Adipose tissue (tissue), 3 donors: ENCODE measurements around the gene RPS15. TPM values are rescaled to one million over a fixed set of nuclear protein-coding genes. Genes with fewer than 3 reads are reported as not detected.

Source experiments
- H3K27ac ChIP-seq: one replicate; pipeline ENCODE4 v1.5.1; 2013; ENCODE audit warnings: low read depth, low read length
- WGBS, 3 donors: extraction: QIAGEN DNeasy Blood & Tissue Kit; methylation state at CpG; one replicate each; pipeline ENCODE4 v1.1.7; 2013; 5-methylcytosine and 5-hydroxymethylcytosine counted together
- polyA plus RNA-seq, 3 donors: library from polyadenylated mRNA; stranded (reverse); fragments of 200-250 nt; gene quantifications; one replicate each; pipeline ENCODE4 v1.2.3, GENCODE V29; 2013
- donor health status: healthy with polysubstance abuse.
- donor health status: Bipolar disorder and iron deficiency.
- donor health status: healthy.

RPS15 gene
- polyA plus RNA-seq, 3 donors, result 2,434 to 3,362 (median 3,351) TPM

DNA sequence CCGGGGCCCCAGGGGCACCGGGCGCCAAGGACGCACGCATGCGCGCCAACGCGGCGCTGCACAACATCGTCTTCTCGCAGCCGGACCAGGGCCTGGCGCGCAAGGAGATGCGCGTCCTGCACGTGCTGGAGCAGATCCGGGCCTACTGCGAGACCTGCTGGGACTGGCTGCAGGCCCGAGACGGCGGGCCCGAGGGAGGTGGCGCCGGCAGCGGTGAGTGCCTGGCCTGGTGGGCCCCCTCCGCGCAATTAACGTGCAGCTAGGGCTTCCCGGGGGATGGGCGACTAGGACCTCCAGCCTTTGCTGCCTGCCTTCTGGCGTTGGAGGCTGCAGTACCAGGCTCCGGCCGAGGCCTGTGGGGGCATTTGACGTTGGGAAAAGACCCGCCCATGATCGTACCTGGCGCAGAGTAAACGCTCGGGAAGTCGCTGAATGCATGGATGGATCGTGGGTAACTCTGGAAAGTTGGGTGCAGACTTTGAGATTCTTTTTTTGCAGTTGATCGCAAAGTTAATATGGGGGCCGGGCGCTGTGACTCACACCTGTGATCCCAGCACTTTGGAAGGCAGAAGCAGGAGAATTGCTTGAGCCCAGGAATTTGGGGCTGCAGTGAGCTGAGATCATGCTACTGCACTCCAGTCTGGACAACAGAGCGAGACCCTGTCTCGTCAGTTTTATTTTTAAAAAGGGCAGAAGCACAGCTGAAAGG is 19.0 kb downstream of the RPS15 start:
- no peak overlapping the region for H3K27ac ChIP-seq
- 13 to 17% (median 14%) methylated on average over 45 to 48 of the region's 48 CpGs for whole genome bisulfite sequencing, 3 donors

DNA sequence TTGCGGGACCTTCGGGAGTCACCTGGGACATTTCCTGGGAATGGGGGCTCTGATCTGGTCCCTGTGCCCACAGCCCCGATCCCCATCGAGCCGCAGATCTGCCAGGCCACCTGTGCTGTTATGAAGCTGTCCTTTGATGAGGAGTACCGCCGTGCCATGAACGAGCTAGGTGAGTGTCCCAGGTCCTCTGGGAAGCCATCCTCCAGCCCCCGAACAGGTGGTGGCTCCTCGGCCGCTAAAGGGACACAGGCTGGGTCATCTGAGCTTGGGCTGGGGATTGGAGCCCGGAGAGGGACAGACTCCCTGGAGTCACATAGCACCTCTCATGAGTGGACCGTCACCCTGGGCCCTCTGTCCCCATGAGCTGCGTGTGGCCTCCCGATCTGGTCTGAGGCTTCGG is 19.7 kb downstream of the RPS15 start:
- no peak overlapping the region for H3K27ac ChIP-seq
- 76 to 83% (median 80%) methylated on average over 16 of the region's 16 CpGs for WGBS, 3 donors

DNA sequence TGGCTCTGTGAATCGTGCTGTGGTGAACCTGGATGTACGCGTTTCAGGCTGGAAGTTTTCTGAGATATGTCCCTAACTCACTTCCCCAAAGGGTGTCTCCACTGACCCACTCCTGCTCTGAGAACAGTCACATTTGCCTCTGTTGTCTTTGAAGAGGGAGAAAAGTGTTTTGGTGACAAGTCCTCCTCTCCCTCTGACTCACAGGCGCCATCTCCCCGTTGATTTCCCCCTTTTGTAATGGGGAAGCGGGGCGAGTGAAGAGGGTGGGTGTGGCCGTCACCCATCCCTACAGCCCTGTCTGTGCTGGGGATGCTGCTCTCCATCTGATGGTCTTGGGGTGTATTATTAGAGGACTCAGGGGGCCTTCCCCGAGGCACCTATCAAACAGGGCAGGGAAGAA is 21.3 kb downstream of the RPS15 start:
- no peak overlapping the region for H3K27ac ChIP-seq
- 67 to 82% (median 69%) methylated on average over 9 of the region's 9 CpGs for WGBS, 3 donors

DNA sequence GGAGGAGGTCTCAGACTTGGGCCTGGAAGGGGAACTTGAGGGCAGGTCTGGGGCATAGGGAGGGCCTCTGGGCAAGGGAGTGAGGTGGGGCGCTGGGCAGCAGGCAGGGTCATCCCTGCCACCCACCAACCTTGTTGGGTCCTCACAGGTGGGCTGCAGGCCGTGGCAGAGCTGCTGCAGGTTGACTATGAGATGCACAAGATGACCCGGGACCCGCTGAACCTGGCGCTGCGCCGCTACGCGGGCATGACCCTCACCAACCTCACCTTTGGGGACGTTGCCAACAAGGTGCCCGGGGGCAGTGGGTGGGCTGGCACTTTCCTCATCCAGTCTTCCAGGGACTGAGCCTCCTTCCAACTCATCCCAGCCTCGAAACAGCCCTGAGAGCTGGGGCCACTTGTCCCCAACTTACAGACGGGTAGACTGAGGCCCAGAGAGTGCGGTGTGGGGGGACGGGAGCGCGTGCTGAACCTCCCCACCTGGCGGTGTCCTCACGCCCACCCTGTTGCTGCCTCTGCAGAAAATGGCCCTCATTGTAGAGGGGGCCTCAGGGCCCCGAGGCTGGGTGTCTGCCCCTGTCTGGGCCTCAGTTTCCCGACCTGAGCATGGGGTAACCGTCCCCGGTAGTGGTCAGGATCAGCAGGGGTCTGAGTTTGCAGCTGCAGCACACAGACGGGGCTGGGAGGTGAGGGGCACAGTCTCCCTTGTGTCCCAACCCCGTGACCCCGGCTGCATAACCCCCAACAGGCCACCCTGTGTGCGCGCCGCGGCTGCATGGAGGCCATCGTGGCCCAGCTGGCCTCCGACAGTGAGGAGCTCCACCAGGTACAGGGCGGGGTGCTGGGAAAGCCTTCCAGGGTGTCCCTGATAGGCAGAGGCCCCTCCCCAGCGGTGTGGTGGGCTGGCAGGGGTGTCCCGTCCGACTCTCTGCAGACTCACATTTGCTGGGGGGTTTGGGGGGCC is 22.1 kb downstream of the RPS15 start:
- H3K27ac ChIP-seq, result no peak overlapping the region
- 91 to 96% (median 94%) methylated on average over 36 of the region's 36 CpGs for WGBS, 3 donors

DNA sequence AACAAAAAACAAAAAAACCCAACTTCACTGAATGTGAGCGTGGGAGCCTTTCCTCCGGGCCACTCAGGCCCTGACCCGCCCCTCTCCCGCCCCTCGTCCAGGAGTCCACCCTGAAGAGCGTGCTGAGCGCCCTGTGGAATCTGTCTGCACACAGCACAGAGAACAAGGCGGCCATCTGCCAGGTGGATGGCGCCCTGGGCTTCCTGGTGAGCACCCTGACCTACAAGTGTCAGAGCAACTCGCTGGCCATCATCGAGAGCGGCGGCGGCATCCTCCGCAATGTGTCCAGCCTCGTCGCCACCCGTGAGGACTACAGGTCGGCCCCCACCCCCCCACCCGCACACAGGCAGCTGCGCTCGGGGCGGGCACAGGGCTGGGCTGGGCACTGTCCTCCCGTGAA is 23.7 kb downstream of the RPS15 start:
- no peak overlapping the region for H3K27ac ChIP-seq
- WGBS, 3 donors, result 92 to 96% (median 94%) methylated on average over 22 to 24 of the region's 24 CpGs

DNA sequence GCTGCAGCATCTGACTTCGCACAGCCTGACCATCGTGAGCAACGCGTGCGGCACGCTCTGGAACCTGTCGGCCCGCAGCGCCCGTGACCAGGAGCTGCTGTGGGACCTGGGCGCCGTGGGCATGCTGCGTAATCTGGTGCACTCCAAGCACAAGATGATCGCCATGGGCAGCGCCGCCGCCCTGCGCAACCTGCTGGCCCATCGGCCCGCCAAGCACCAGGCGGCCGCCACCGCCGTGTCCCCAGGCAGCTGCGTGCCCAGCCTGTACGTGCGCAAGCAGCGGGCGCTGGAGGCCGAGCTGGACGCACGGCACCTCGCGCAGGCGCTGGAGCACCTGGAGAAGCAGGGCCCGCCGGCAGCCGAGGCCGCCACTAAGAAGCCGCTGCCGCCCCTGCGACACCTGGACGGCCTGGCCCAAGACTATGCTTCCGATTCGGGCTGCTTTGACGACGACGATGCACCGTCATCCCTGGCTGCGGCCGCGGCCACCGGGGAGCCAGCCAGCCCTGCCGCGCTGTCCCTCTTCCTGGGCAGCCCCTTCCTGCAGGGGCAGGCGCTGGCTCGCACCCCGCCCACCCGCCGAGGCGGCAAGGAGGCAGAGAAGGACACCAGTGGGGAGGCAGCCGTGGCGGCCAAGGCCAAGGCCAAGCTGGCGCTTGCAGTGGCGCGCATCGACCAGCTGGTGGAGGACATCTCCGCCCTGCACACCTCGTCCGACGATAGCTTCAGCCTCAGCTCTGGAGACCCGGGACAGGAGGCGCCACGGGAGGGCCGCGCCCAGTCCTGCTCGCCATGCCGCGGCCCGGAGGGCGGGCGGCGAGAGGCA is 27.2 kb downstream of the RPS15 start:
- H3K27ac ChIP-seq, result no peak overlapping the region
- WGBS, 3 donors, result 37 to 52% (median 46%) methylated on average over 80 to 83 of the region's 83 CpGs

DNA sequence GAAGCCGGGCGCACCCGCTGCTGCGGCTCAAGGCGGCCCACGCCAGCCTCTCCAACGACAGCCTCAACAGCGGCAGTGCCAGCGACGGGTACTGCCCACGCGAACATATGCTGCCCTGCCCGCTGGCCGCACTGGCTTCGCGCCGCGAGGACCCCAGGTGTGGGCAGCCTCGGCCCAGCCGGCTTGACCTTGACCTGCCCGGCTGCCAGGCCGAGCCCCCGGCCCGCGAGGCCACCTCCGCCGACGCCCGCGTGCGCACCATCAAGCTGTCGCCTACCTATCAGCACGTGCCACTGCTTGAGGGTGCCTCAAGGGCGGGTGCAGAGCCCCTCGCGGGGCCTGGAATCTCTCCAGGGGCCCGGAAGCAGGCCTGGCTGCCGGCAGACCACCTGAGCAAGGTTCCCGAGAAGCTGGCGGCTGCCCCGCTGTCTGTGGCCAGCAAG is 27.8 kb downstream of the RPS15 start:
- 41 to 47% (median 45%) methylated on average over 34 to 41 of the region's 41 CpGs for WGBS, 3 donors
- no peak overlapping the region for H3K27ac ChIP-seq

DNA sequence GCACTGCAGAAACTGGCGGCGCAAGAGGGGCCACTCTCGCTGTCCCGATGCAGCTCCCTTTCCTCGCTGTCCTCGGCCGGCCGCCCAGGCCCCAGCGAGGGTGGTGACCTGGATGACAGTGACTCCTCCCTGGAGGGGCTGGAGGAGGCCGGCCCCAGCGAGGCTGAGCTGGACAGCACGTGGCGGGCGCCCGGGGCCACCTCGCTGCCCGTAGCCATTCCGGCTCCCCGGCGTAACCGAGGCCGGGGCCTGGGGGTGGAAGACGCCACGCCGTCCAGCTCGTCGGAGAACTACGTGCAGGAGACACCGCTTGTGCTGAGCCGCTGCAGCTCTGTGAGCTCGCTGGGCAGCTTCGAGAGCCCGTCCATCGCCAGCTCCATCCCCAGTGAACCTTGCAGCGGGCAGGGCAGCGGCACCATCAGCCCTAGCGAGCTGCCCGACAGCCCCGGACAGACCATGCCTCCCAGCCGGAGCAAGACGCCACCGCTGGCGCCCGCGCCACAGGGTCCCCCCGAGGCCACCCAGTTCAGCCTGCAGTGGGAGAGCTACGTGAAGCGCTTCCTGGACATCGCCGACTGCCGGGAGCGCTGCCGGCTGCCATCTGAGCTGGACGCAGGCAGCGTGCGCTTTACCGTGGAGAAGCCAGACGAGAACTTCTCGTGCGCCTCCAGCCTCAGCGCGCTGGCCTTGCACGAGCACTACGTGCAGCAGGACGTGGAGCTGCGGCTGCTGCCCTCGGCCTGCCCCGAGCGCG is 28.4 kb downstream of the RPS15 start:
- 19 to 38% (median 35%) methylated on average over 66 to 70 of the region's 70 CpGs for WGBS, 3 donors
- no peak overlapping the region for H3K27ac ChIP-seq

DNA sequence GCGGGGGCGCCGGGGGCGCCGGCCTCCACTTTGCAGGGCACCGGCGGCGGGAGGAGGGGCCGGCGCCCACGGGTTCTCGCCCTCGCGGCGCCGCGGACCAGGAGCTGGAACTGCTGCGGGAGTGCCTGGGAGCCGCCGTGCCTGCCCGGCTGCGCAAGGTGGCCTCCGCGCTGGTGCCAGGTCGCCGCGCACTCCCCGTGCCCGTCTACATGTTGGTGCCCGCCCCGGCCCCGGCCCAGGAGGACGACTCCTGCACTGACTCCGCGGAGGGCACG is 29.0 kb downstream of the RPS15 start:
- 2 to 7% (median 3%) methylated on average over 25 to 36 of the region's 36 CpGs for WGBS, 3 donors
- H3K27ac ChIP-seq, result no peak overlapping the region

DNA sequence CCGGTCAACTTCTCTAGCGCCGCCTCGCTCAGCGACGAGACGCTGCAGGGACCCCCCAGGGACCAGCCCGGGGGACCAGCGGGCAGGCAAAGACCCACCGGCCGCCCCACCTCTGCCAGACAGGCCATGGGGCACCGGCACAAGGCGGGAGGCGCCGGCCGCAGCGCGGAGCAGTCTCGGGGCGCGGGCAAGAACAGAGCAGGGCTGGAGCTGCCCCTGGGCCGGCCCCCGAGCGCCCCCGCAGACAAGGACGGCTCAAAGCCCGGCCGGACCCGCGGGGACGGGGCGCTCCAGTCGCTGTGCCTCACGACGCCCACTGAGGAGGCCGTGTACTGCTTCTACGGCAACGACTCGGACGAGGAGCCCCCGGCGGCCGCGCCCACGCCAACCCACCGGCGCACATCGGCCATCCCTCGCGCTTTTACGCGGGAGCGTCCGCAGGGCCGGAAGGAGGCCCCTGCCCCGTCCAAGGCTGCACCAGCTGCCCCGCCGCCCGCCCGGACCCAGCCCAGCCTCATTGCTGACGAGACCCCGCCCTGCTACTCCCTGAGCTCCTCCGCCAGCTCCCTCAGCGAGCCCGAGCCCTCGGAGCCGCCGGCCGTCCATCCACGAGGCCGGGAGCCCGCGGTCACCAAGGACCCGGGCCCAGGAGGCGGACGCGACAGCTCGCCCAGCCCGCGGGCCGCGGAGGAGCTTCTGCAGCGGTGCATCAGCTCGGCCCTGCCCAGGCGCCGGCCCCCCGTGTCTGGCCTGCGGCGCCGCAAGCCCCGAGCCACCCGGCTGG is 29.5 kb downstream of the RPS15 start:
- H3K27ac ChIP-seq, result no peak overlapping the region
- WGBS, 3 donors, result 2 to 5% (median 2%) methylated on average over 74 to 92 of the region's 92 CpGs

DNA sequence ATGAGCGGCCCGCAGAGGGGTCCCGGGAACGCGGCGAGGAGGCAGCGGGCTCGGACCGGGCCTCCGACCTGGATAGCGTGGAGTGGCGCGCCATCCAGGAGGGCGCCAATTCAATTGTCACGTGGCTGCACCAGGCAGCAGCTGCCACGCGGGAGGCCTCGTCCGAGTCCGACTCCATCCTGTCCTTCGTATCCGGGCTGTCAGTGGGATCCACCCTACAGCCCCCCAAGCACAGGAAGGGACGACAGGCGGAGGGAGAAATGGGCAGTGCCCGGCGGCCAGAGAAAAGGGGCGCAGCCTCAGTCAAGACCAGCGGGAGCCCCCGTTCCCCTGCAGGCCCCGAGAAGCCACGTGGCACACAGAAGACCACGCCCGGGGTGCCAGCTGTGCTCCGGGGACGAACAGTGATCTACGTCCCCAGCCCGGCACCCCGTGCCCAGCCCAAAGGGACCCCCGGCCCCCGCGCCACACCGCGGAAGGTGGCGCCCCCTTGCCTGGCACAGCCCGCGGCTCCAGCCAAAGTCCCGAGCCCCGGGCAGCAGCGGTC is 30.2 kb downstream of the RPS15 start:
- 4 to 6% (median 5%) methylated on average over 35 to 49 of the region's 49 CpGs for WGBS, 3 donors
- no peak overlapping the region for H3K27ac ChIP-seq

DNA sequence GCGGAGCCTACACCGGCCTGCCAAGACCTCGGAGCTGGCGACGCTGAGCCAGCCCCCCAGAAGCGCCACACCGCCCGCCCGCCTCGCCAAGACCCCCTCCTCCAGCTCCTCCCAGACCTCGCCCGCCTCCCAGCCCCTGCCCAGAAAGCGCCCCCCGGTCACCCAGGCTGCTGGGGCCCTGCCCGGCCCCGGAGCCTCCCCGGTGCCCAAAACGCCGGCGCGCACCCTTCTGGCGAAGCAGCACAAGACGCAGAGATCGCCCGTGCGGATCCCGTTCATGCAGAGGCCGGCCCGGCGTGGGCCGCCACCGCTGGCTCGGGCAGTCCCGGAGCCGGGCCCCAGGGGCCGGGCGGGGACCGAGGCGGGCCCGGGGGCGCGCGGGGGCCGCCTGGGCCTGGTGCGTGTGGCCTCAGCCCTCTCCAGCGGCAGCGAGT is 30.6 kb downstream of the RPS15 start:
- 1 to 3% (median 2%) methylated on average over 24 to 47 of the region's 47 CpGs for WGBS, 3 donors
- H3K27ac ChIP-seq, result no peak overlapping the region

DNA sequence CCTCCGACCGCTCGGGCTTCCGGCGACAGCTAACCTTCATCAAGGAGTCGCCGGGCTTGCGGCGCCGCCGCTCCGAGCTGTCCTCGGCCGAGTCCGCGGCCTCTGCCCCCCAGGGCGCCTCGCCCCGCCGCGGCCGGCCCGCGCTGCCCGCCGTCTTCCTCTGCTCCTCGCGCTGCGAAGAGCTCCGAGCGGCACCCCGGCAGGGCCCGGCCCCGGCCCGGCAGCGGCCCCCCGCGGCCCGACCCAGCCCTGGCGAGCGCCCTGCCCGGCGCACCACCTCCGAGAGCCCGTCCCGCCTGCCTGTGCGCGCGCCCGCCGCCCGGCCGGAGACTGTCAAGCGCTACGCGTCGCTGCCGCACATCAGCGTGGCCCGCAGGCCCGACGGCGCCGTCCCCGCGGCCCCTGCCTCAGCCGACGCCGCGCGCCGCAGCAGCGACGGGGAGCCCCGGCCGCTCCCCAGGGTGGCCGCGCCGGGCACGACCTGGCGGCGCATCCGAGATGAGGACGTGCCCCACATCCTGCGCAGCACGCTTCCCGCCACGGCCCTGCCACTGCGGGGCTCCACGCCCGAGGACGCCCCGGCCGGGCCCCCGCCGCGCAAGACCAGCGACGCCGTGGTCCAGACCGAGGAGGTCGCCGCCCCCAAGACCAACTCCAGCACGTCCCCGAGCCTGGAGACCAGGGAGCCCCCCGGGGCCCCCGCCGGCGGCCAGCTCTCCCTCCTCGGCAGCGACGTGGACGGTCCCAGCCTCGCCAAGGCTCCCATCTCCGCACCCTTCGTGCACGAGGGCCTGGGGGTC is 31.3 kb downstream of the RPS15 start:
- WGBS, 3 donors, result 0 to 2% (median 0%) methylated on average over 52 to 116 of the region's 117 CpGs
- no peak overlapping the region for H3K27ac ChIP-seq

DNA sequence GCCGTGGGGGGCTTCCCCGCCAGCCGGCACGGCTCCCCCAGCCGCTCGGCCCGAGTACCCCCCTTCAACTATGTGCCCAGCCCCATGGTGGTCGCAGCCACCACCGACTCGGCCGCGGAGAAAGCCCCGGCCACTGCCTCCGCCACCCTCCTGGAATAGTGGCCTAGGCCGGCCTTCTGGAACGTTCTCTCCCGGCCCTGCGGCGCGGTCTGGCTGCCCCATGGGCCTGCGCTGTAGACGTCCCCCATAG is 31.8 kb downstream of the RPS15 start:
- no peak overlapping the region for H3K27ac ChIP-seq
- WGBS, 3 donors, result 3 to 4% (median 3%) methylated on average over 16 to 22 of the region's 22 CpGs

DNA sequence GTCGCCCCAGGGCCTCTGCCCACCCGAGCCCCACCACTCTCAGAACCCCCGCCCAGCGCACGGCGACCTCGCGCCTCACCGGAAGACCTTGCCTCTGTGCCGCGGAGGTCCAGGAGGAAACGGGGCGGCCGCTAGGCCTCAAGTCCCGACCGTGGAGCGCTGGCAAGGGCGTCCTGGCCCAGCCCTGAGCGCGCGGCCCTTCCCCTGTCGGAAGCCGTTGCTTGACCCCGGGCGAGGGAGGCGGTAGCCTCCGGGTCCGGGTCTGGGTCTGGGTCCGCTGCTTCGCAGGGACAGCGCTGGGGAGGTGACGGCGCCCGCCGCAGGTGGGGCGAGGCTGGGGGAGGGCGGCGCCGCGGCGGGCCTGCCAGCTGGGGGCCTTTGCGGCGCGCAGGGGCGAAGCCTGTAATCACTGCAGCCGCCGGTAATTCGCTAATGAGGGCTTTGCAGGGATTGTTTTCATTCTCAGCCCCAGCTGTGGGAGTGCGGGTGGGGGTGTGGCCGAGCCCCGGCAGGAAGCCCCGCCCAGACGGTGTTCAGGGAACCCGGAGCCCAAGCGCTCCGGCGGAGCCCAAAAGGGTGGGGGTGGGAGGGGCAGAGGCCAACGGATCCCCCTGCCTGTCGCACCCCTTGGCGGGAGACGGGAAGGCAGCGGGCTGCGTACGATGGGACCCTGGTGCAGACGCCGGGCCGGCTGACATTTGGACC is 32.3 kb downstream of the RPS15 start:
- WGBS, 3 donors, result 1% methylated on average over 62 to 67 of the region's 67 CpGs
- no peak overlapping the region for H3K27ac ChIP-seq

DNA sequence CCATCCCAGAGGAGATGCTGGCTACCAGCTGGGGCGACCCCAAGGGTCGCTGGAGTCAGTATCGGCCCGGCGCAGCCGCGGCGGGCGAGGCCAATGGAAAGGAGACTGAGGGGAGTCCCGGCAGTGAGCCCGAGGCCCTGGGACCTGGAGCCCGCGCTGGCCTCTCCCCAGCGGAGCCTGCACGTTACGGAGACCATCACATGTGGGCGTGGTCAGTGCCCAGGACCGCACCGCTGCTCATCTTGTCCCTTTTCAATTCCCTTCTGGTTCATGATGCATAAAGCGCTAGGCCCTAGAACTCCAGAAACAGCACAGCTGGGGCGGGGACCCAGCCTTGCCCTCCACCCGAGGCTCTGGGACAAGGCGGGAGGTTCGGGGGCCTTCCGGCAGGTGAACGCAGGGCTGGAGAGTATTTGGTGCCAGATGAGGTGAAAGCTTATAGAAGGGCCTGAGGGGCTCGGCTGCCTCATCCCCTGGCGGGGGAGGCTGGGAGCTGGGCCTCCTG is 32.9 kb downstream of the RPS15 start:
- WGBS, 3 donors, result 5 to 7% (median 7%) methylated on average over 27 to 28 of the region's 28 CpGs
- H3K27ac ChIP-seq, result no peak overlapping the region
